MM.1S (cell line): ENCODE data around the gene LIMS2.

Experiments
- DNase-seq: peaks from one replicate; pipeline ENCODE4 v3.0.0-alpha.2; 2015
- H2AFZ ChIP-seq: fragments of 300-600 bp; sonication (generic); 2 replicates; pipeline ENCODE4 v1.6.0; 2016; ENCODE audit warnings: antibody characterized with exemption, low read length
- H3F3A ChIP-seq: fragments of 300-600 bp; sonication (generic); 2 replicates; pipeline ENCODE4 v1.6.1; 2016; ENCODE audit warnings: mild to moderate bottlenecking, antibody characterized with exemption, low read length, moderate library complexity, mixed read lengths; ENCODE audit not compliant: insufficient read depth
- H3K27ac ChIP-seq: fragments of 300-600 bp; sonication (generic); 2 replicates; pipeline ENCODE4 v1.5.1; 2016; ENCODE audit warnings: mild to moderate bottlenecking, low read length
- H3K27me3 ChIP-seq: fragments of 300-600 bp; sonication (generic); replicated peaks from 2 replicates; pipeline ENCODE4 v1.6.0; 2016; ENCODE audit warnings: low read length; ENCODE audit not compliant: insufficient read depth
- H3K36me3 ChIP-seq: fragments of 300-600 bp; sonication (generic); replicated peaks from 2 replicates; pipeline ENCODE4 v1.6.1; 2016; ENCODE audit warnings: mild to moderate bottlenecking, low read length, mixed read lengths; ENCODE audit not compliant: insufficient read depth
- H3K4me1 ChIP-seq: fragments of 300-600 bp; sonication (generic); 2 replicates; pipeline ENCODE4 v1.6.1; 2016; ENCODE audit warnings: low read length, mixed read lengths
- H3K4me2 ChIP-seq: fragments of 300-600 bp; sonication (generic); 2 replicates; pipeline ENCODE4 v1.6.0; 2016; ENCODE audit warnings: low read depth, low read length
- H3K4me3 ChIP-seq: fragments of 300-600 bp; sonication (generic); 2 replicates; pipeline ENCODE4 v1.5.1; 2016; ENCODE audit warnings: low read length, mixed read lengths
- H3K79me2 ChIP-seq: fragments of 300-600 bp; sonication (generic); 2 replicates; pipeline ENCODE4 v1.6.1; 2016; ENCODE audit warnings: mixed run types, low read length, mixed read lengths
- H3K9ac ChIP-seq: fragments of 300-600 bp; sonication (generic); 2 replicates; pipeline ENCODE4 v1.6.1; 2016; ENCODE audit warnings: low read length, mixed read lengths
- H3K9me2 ChIP-seq: fragments of 300-600 bp; sonication (generic); replicated peaks from 2 replicates; pipeline ENCODE4 v1.6.1; 2016; ENCODE audit warnings: mild to moderate bottlenecking, low read length, mixed read lengths; ENCODE audit not compliant: insufficient read depth
- H3K9me3 ChIP-seq: fragments of 300-600 bp; sonication (generic); replicated peaks from 2 replicates; pipeline ENCODE4 v1.6.1; 2016; ENCODE audit warnings: mild to moderate bottlenecking, low read length, mixed read lengths; ENCODE audit not compliant: insufficient read depth
- H4K20me1 ChIP-seq: fragments of 300-600 bp; sonication (generic); 2 replicates; pipeline ENCODE4 v1.6.1; 2016; ENCODE audit warnings: mild to moderate bottlenecking, low read length, moderate library complexity, mixed read lengths; ENCODE audit not compliant: insufficient read depth
- CTCF ChIP-seq: fragments of 300-600 bp; sonication (generic); IDR thresholded peaks from 2 replicates; pipeline ENCODE4 v1.5.1; 2016; ENCODE audit warnings: antibody characterized with exemption, low read length, mixed read lengths
- EZH2 ChIP-seq: fragments of 300-600 bp; sonication (generic); optimal IDR thresholded peaks from 2 replicates; pipeline ENCODE3; 2017; ENCODE audit warnings: low read depth, mild to moderate bottlenecking, antibody characterized with exemption, low read length, mixed read lengths
- EZH2phosphoT487 ChIP-seq: fragments of 300-600 bp; sonication (generic); IDR thresholded peaks from 2 replicates; pipeline ENCODE4 v1.6.1; 2018; ENCODE audit warnings: antibody characterized with exemption, low read length

Gene LIMS2

DNA sequence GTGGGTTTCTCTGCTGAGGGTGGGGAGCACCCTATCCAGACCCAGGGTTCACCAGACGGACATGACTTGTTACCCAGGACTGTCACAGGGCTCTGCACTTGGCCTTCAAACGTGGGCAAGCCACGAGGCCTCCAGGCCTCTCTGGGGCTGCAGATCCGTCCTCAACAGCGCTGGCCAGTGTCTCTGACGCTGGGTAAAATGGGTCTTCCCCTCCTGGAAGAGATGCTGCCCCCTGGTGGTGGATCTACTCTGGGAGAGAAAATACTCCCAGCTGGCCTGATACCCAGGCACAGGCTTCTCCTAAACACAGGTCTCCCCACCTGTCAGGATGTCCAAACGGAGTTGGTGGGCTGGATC, 25.7 kb downstream of the LIMS2 start:
- TF ChIP-seq CTCF (peak; percentile 87), EZH2phosphoT487 (no peak)
- Histone ChIP-seq H3K4me3 (no peak overlapping the region), H3K27ac (no peak overlapping the region), H3K4me2 (peak overlapping the region; percentile 17; the same call in 1 of the 2 replicates), H3K27me3 (peaks cover 35% of the 10 kb centered on the region), H3K9me2 (no peaks in the 10 kb centered on the region), H3K4me1 (no peaks in the 10 kb centered on the region), H2AFZ (0 out of 2 replicates have a peak overlapping the region, but pooled peaks have one; percentile 18), H4K20me1 (no peaks in the 10 kb centered on the region), H3F3A (no peaks in the 10 kb centered on the region), H3K79me2 (no peaks in the 10 kb centered on the region), H3K9ac (no peak overlapping the region), H3K9me3 (no peaks in the 10 kb centered on the region), H3K36me3 (no peaks in the 10 kb centered on the region)
- peak; percentile 76 for DNase-seq

GRCh38 chr2:127649100-127649611, 26.2 kb downstream of the LIMS2 start:
- no peak overlapping the region for H3K9ac ChIP-seq
- H3K4me1 ChIP-seq, result no peaks in the 10 kb centered on the region
- no peaks in the 10 kb centered on the region for H3K9me3 ChIP-seq
- H3K27ac ChIP-seq, result no peak overlapping the region
- H3K27me3 ChIP-seq, result peaks cover 35% of the 10 kb centered on the region
- no peak for DNase-seq
- H4K20me1 ChIP-seq, result no peaks in the 10 kb centered on the region
- no peaks in the 10 kb centered on the region for H3K9me2 ChIP-seq
- H3K4me3 ChIP-seq, result no peak overlapping the region
- TF ChIP-seq EZH2 (no peak), EZH2phosphoT487 (no peak), CTCF (no peak)
- H3F3A ChIP-seq, result no peaks in the 10 kb centered on the region
- no peaks in the 10 kb centered on the region for H3K36me3 ChIP-seq
- peak overlapping the region; percentile 17; the same call in 1 of the 2 replicates for H3K4me2 ChIP-seq
- 0 out of 2 replicates have a peak overlapping the region, but pooled peaks have one; percentile 18 for H2AFZ ChIP-seq
- no peaks in the 10 kb centered on the region for H3K79me2 ChIP-seq

- Histone ChIP-seq H3K27ac (no peak overlapping the region), H2AFZ (no peak overlapping the region), H3K9me3 (no peaks in the 10 kb centered on the region), H3F3A (no peaks in the 10 kb centered on the region), H3K36me3 (no peaks in the 10 kb centered on the region), H3K27me3 (peaks cover 34% of the 10 kb centered on the region), H3K9me2 (no peaks in the 10 kb centered on the region), H3K4me3 (no peak overlapping the region), H4K20me1 (no peaks in the 10 kb centered on the region), H3K9ac (no peak overlapping the region), H3K4me1 (no peaks in the 10 kb centered on the region), H3K4me2 (no peak overlapping the region), H3K79me2 (no peaks in the 10 kb centered on the region)
- no peak for DNase-seq
- TF ChIP-seq EZH2 (no peak), EZH2phosphoT487 (no peak), CTCF (no peak)
Measured at GRCh38 chr2:127648321-127648720, 27.0 kb downstream of the LIMS2 start.
